ENCODE measurements around the gene GPR25.
A peak's percentile ranks its signal among the peaks of the same experiment; 100 is the strongest.

The GPR25 gene

DNA sequence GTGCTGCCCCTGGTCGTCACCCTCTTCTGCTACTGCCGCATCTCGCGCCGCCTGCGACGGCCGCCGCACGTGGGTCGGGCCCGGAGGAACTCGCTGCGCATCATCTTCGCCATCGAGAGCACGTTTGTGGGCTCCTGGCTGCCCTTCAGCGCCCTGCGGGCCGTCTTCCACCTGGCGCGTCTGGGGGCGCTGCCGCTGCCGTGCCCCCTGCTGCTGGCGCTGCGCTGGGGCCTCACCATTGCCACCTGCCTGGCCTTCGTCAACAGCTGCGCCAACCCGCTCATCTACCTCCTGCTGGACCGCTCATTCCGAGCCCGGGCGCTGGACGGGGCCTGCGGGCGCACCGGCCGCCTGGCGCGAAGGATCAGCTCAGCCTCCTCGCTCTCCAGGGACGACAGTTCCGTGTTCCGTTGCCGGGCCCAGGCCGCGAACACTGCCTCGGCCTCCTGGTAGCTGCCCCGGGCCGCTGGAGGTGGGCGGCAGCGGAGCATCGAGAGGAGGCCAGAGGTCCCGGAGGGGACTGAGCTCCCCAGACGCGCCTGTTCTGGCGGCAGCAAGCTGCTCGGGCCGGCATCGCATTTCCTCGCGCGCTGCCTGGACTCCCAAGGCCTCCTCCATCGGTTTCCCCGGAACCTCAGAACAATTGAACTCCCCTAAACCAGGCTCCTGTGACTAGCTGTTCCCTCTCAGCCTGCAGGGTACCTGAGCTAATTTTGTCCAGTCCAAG, 1.1 kb downstream of the GPR25 start:
- no peak for DNase-seq

GRCh38 chr1:200874694-200875093, 1.9 kb downstream of the GPR25 start:
- DNase-seq = no peak

- DNase-seq = no peak
Measured at GRCh38 chr1:200875416-200875815, 2.6 kb downstream of the GPR25 start.

DNA sequence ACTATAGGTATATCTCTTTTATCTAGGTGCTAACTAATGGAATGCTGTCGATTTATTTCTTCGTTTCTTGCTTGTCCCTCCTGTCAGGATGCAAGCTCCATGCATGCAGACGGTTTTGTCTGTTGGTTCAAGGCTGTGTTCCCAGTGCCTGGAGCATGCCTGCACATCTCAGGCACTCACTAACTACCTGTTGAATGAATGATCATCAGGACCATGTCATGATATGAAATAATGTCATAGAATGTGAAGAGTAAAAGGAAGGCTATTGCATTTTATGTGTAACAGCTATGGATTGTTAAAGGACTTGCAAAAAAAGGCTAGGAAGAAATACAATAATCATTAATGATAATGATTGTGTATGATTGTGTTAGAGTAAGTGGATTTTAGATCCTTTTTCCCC, 4.2 kb downstream of the GPR25 start:
- no peak for DNase-seq

- DNase-seq = no peak
Measured at GRCh38 chr1:200877839-200878551, 5.2 kb downstream of the GPR25 start.

- DNase-seq = no peak
Measured at GRCh38 chr1:200880212-200880611, 7.4 kb downstream of the GPR25 start.

GRCh38 chr1:200883118-200883517, 10.3 kb downstream of the GPR25 start:
- no peak for DNase-seq

DNA sequence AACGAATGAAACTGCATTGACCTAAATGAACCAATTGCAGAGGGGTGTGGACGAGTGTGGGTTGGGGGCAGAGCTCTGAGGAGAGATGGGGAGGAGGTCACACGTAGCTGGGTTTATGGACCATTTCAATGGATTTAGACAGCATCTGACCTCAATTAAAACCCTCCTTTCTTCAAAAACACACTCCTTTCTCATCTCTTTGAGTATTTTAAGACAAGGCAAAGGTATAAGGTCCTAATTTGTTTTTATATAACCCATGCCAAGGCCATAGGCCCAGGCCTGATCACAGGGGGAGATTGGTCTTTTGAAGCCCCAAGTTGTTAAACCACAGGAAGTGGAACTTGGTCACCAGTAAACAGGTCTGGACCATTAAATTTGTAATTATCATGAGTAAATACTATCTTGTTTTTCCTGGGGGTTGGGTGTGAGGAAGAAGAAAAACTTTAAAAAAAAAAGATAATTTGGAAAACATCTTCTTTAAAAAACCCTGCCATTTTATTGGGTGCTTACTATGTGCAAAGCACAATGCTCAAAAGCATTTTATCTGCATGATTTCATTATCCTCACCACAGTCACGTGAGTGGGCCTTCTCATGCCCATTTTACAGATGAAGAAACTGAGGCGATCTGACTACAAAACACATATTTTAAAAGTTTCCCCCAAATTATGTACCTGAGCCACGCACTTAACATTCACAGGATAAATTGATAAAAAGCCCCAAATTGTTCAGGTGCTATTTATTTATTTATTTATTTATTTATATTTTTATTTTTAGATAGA, 13.0 kb downstream of the GPR25 start:
- no peak for DNase-seq

DNA sequence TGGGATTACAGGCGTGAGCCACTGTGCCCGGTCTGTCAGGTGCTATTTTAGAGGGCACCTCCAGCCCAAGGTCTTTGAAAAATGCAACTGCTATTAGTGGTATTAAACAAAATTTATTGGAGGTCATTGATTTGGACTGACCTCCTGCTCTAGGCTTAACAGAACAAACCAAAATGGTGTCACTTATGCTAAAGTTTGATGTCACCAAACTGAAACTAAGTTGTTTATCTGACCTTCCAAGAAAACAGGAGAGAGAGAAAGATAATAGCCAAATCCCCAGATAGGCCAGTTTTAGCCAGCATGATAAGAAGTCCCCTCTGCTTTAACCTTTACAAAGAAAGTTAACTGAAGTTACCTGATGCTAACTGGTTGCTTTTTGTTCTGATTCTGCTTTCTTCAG, 13.8 kb downstream of the GPR25 start:
- DNase-seq = no peak

- no peak for DNase-seq
Measured at GRCh38 chr1:200887036-200887435, 14.3 kb downstream of the GPR25 start.

DNA sequence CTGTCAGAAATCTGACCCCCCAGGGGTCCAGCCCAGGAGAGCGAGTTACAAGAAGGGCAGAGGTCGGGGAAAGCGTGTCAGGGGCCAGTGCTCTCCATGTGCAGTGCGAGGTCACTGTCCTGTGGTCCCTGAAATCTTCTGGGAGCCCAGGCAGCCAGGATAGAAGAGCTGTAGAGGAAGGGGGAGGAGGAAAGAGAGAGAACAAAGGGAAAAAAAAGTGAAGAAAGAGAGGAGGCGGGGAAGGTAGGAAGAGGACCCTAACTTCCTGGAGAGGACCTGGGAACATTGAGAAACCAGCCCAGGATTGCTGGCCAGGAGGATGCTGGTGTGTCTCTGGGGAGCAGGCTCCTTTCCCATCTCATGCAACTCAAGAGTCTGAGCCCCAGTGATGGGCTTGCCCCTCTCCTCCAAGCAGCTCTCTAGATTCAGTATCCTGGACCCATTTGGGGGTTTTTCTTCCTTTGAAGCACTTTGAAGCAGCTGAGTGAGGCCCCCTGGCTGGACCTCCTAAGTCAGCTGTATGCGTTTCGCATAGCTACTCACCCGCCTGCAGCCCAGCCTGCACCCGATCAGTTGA, 15.1 kb downstream of the GPR25 start:
- DNase-seq = no peak

- no peak for DNase-seq
Measured at GRCh38 chr1:200888349-200888838, 15.6 kb downstream of the GPR25 start.

GRCh38 chr1:200889571-200889970, 16.8 kb downstream of the GPR25 start:
- no peak for DNase-seq

DNA sequence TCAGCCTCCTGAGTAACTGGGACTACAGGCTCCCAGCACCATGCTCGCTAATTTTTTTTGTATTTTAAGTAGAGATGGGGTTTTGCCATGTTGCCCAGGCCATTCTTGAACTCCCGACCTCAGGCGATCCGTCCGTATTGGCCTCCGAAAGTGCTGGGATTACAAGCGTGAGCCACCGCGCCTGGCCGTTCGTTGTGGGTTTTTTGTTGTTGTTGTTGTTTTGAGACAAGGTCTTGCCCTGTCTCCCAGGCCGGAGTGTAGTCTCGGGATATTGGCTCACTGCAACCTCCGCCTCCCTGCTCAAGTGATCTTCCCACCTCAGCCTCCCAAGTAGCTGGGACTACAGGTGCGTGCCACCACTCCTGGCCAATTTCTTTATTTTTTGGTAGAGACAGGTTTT, 17.2 kb downstream of the GPR25 start:
- DNase-seq = no peak

DNA sequence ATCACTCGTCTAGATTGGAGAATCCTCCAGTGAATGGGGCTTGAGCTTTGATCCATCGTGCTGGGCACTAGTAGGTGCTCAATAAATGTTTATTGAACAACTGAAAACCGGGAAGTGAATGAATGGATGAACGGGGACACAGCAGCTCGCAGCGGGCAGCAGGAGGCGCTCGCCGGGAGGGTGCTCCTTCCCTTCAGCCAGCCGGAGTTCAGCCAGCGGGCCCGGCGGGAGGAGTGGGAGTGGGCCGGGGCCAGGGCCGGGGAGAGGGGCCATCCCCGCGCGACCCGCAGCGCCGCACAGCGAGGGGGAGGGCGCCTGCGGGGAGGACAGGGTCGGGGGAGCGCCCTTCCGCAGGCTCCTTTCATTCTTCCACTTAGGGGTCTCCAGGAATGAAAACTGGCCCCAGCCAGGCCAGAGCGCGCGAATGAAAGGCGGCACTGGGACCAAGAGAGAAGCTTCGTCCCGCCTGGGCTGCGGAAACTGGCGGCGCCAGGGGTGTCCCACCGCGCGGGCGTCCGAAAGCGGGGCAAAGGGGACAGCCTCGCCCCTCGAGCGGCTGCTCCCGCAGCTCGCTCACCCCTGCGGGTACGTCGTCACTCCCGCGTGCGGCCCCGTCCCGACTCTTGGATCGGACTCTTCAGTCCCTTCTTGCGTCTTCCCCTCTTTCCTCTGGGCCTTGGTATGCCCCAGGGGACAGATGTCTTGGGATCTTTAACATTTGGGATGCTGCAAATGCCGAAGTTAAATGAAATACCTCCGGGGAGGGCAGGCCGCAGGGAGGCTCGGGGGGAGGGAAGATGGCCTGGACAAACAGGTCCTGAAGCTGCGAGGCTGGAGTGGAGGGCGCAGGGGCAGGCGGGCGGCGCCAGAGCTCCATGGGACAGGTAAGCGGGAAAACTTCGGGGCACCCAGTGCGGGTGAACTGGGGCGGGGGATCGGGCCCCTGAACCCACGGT, 18.3 kb downstream of the GPR25 start:
- DNase-seq = peak; percentile 19

GRCh38 chr1:200891774-200892157, 19.0 kb downstream of the GPR25 start:
- no peak for DNase-seq

DNA sequence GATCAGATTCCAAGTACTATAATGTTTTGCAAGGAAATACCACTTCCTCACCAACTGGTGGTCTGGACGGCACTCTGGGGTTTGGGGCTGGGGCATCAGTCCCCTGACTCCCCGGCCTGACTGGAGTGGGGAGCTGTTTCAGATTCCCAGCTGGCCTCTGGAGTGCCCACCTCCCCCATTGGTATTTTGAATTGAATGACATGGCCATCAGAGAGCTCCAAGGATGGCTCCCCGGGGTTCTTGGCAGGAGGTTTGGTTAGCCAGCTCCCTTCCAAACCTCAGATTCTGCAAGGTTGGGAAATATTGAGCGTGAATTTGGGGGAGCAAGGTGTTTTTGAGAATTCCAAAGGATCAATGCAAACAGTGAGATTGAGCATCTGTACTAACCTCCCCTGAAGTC, 19.8 kb downstream of the GPR25 start:
- no peak for DNase-seq

DNA sequence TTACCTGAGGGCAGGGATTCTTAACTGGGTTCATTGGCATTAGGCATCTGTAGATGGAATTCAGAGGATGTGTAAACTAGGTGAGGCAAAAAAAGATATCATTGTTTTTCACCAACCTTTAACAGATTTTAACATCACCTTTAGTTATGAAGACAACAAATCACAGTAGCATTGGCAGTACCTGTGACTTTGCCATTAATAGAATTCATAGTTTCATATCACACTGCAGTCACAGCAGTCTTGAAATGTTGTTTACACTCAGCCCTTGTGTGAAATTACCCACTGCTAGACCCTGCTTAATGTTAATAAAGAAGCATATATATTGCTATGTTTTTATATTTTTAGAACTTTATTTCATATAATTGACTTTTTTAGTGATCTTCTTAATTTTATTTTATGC, 20.2 kb downstream of the GPR25 start:
- no peak for DNase-seq

DNA sequence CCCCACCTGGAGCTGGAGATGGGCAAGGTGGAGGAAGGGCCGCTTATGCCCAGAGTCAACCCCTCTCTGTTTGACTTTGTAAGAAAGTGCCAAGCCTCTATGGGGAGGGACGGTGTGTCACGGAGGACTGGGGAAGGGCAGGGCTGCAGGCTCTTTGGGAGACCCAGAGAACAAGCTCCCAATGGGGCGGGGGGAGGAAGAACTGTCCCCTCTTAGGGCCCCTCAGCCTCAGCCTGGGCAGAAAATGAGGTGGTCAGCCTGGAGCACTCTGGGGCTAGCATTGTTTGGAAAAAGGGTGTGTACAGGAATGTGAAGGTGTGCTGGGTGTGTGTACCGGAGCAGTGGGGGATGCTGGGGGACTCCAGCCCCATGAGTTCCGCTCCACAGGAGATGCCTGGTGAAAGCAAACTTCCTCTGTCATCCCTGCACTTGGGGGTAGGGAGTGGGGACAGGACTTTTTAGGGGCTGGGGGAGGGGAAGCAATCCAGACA, 20.7 kb downstream of the GPR25 start:
- no peak for DNase-seq

- no peak for DNase-seq
Measured at GRCh38 chr1:200894712-200895442, 22.1 kb downstream of the GPR25 start, which contains the start of gene INAVA. Gene INAVA (plus strand): TSS chr1:200894900. CDS start chr1:200898401, 3,501 bp downstream.

GRCh38 chr1:200895443-200895789, 22.6 kb downstream of the GPR25 start:
- DNase-seq = no peak

Data from amniotic stem cell (primary cell).